ENCODE measurements around the gene PCDHA9.

Gene PCDHA9

DNA sequence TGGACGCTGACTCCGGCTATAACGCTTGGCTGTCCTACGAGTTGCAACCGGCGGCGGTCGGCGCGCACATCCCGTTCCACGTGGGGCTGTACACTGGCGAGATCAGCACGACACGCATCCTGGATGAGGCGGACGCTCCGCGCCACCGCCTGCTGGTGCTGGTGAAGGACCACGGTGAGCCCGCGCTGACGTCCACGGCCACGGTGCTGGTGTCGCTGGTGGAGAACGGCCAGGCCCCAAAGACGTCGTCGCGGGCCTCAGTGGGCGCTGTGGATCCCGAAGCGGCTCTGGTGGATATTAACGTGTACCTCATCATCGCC, 29.0 kb downstream of the PCDHA9 start:
- DNase-seq = no peak

DNA sequence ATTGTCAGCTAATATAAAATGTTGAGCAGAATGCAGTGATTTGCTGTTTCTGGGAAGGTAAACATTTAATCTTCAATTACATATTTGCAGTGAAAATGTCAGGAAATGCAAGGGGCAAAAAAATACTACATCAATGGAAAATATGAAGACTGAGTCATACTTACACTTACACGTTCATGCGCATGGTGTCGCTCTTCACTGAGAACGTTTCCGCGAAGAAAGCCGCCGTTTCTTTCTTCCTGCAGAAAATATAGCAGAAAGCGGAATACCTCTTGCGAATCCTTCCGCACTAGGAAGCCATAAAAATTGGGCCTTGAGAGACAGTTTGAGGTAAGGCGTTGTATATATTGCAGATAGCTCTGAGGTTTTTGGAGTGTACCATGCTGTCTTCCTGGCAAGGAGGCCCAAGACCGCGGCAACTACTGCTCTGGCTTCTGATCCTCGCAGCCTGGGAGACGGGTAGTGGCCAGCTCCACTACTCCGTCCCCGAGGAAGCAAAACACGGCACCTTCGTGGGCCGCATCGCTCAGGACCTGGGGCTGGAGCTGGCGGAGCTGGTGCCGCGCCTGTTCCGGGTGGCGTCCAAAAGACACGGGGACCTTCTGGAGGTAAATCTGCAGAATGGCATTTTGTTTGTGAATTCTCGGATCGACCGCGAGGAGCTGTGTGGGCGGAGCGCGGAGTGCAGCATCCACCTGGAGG, 33.9 kb downstream of the PCDHA9 start, which contains the start of gene PCDHA13:
Gene PCDHA13 (plus strand): TSS at position 236 of the 702 bp plus-strand sequence. CDS start 145 bp downstream, at position 381.
- no peak for DNase-seq

GRCh38 chr5:140882591-140882899, 34.4 kb downstream of the PCDHA9 start:
- DNase-seq = no peak

DNA sequence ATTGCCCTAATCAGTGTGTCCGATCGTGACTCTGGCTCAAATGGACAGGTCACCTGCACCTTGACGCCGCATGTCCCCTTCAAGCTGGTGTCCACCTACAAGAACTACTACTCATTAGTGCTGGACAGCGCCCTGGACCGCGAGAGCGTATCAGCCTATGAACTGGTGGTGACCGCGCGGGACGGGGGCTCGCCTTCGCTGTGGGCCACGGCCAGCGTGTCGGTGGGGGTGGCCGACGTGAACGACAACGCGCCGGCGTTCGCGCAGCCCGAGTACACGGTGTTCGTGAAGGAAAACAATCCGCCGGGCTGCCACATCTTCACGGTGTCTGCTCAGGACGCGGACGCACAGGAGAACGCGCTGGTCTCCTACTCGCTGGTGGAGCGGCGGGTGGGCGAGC, 35.2 kb downstream of the PCDHA9 start:
- DNase-seq = no peak

- no peak for DNase-seq
These were observed 35.9 kb downstream of the PCDHA9 start for GRCh38 chr5:140883927-140884697.

Measured in activated CD4-positive, alpha-beta T cell treated with anti-CD3 and anti-CD28 coated beads for 48 hours (primary cell).